Heart left ventricle (tissue), 13 donors: ENCODE data around the gene HOXB1.

Experiments
- CTCF ChIP-seq, 12 donors: fragments of 200-600 bp; sonication (generic) in 4 of 12; IDR thresholded peaks; one replicate each; pipeline versions ENCODE4 v1.5.0 to v1.8.0; 2018 to 2022; ENCODE audit warnings: antibody characterized with exemption in 12 of 12, mild to moderate bottlenecking in 5 of 12
- POLR2A ChIP-seq, 2 donors: fragments of 450-650 bp; IDR thresholded peaks; one replicate each; pipeline ENCODE4 v1.6.1; 2017; ENCODE audit warnings: antibody characterized with exemption in 2 of 2, mild to moderate bottlenecking in 2 of 2, moderate library complexity in 2 of 2
- donor health status: ischemic (EF 13 %, LVEDD 7.1; RV severe dilation, severe dysfunction).
- donor health status: DM: no; HTN: yes; CAD: no.
- donor health status: DM: no; HTN: no; CAD: no.
- donor health status: ischemic (EF 25% LVEDD 6.9; RV normal size, moderate dysfunction).
- donor health status: ischemic (EF 25% LVEDD 5.7; RV mildly dilated, moderate dysfunction).
- donor health status: ischemic (EF 35%, LVEDD 5.7; RV mildly dilated, moderate dysfunction).
- donor health status: nonischemic (EF 11% LVEDD 7.7; RV severe dilation, severe dysfunction).
- donor health status: DM: yes; HTN: yes; CAD: no.
- donor health status: PGD.
- donor health status: ischemic (EF 29% LVEDD 5.4; RV normal size, mild dysfunction).
- donor health status: nonischemic (EF 23%, LVEDD 6.1; RV moderate dilation, normal function).

- TF ChIP-seq CTCF (IDR thresholded peaks at IDR 0.05) (no peak), POLR2A (IDR thresholded peaks at IDR 0.05) (no peak)
Measured at GRCh38 chr17:48503747-48504146, 27.1 kb downstream of the HOXB1 start.
